Measurements from ENCODE around the gene KIF15.

KIF15 gene

DNA sequence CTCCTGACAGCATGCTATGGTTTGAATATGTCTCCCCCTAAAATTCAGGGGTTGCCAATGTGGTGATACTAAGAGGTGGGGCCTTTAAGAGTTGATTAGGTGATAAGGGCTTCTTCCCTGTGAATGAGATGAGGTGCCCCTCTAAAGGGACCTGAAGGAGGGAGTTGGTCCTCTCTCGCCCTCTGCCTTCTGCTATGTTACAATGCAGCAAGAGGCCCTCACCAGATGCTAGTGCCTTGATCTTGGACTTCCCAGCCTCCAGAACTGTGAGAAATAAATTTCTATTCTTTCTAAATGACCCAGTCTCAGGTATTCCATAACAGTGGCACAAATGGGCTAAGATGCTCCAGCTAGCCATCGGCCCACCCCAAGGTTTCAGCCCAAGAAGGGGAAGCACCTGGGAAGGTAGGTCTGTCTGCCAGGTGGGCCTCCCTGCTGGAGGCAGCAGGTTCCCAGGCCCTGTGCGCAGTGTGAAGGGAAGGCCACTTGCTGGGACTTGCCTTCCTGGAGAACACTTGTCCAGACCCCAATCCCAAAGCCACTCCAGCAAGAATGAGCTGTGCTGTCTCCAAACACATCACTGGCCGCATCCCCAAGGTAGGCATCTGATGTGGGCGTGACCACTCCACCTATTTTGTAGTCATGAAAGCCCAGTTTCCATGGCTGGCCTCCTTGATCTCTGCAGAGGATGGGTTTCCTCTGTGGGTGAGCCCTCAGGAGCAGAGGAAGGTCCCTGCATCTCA, 121.8 kb downstream of the KIF15 start:
- DNase-seq (ENCODE audit: low spot score): no peak

DNA sequence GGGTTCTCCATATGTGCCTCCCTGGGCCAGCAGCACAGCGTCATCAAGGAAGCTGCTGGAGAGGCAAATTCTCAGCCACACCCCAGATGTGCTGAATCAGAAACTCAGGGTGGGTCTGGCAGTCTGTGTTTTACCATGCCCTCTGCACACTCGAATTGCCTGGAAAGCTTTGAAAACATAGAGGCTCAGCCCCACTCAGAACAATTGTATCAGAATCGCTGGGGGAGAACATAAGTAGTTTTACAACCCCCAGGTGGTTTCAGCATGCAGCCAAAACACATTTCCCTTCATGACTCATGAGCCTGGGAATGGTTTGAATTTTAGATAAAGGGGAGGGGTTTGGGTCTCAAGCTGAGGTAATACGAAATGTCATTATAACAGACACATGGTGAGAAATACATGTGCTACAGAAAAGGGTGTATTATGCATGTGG, 122.4 kb downstream of the KIF15 start:
- DNase-seq (ENCODE audit: low spot score): peak; percentile 98

DNA sequence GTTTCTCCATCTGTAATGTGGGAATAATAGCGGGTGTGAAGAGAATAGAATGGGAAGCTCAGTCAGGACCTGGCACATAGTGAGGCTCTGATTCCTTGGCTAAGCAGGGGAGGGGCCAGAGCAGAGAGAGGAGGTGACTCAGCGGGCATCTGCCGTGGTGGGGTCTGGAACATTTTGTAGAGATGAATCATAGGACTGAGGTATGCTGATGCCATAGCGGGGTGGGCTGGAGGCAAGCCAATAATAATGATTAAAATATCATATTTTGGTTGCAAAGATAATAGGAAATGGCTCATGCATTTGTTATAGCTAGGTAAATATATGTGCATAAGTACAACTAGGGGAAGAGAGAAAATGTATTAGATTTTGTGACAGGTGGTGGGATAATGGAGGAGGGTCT, 124.0 kb downstream of the KIF15 start:
- peak; percentile 95 for DNase-seq (ENCODE audit: low spot score)

DNA sequence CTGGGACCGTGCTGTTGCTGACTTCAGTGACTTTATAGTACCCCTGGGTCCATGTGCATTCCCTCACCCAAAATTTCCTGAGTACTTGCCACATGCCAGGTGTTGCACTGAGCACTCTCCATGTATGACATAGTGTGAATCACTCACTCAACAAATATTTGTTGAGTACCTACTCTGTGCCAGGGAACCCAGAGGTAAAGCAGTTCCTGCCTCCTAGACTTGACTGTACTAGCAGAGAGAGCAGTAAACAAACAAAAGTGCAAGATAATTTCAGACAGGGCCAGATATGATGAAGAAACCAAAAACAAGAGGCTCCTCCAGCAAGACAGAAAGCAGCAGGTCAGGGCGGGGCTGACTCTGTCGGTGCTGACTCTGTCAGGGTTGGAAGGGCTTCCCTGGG, 125.0 kb downstream of the KIF15 start:
- peak; percentile 66 for DNase-seq (ENCODE audit: low spot score)

DNA sequence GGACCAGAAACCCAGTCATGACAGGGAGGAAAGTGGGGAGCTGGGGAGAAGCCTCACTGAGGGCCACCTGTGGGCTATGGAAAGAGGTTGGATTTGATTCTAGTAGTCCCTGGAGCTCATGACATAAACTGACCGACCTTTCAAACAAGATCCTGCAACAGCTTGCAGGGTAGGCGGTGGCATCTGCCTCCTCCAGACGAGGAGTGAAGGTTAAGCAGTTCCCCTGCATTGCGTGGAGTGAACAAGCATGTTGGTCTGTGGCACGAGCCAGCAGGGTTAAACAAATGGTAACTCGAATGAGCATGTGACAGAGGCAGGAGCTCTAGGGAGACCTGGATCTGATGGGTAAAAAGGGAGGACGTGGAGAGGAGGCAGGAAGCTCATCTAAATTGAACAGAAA, 125.5 kb downstream of the KIF15 start:
- DNase-seq (ENCODE audit: low spot score): no peak

DNA sequence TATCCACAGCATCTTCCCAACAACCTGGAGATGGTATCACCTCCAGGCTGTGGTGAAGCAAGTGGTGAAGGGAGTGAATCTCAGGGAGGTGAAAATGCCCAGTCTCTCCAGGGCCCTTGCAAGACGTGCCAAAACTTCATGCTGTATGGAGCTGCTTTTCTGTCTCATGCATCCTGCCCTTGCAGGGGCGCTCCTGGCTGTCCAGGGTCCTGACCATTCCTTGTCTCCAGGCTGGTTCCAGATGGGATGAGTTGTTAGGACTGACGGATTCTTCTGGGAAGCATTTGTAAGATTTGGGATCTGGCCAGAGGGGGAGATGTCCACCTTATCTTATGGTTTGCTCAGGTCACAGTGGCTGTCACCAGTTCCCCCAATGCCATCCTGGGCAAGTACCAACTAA, 128.7 kb downstream of the KIF15 start:
- DNase-seq (ENCODE audit: low spot score): no peak

DNA sequence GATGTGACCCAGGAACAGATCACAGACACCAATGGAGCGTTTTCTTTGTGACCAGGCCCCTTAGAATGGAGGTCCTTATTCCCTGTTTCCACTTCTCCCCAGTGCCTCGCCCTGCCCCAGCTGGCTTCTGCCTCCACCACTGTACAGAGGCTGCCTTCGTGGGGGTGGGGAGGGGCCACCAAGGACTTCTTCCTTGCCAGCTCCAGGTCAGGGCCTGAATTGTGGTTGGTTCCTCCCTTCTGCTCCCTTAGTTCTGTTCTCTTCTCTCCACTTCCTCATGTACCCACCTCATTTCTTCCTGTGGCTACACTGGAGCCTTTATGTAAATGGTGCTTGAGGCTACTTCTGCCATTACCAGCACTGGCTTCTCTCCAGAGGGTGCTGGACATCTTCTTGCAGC, 129.3 kb downstream of the KIF15 start:
- no peak for DNase-seq (ENCODE audit: low spot score)

DNA sequence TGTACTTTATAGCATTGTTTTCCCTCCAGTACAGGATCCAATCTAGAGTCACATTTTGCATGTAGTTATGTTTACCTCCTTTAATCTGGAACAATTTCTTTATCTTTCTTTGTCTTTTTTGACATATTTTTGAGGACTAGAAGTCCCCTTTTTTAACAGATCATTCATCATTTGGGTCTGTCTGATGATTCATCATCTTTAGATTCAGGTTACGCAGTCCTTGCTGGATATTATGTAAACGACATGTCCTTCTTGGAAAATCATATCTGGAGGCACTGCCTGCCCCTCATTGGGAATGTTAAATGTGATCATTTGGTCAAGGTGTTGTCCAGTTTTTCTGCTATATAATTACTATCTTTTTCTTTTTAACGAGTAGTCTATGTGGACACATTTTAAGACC, 131.1 kb downstream of the KIF15 start:
- DNase-seq (ENCODE audit: low spot score): no peak

DNA sequence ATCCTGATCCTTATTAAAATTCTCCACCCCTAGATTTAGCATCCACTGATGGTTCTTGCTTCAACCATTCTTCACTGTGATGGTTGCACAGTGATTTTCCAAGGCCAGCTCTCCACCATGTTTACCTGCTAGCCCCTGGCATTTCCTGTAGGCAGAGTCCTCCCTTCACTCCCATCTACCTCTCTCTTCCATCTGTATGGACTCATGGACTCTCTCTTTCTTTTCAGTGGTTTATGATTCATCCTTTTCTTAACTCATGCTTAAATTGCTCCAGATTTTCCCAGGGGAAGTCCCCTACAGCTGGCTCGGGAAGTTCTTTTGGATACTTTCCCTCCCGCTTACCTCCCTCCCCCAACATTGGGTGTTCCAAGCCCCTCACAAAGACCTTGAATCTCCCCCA, 131.5 kb downstream of the KIF15 start:
- peak; percentile 88 for DNase-seq (ENCODE audit: low spot score)

DNA sequence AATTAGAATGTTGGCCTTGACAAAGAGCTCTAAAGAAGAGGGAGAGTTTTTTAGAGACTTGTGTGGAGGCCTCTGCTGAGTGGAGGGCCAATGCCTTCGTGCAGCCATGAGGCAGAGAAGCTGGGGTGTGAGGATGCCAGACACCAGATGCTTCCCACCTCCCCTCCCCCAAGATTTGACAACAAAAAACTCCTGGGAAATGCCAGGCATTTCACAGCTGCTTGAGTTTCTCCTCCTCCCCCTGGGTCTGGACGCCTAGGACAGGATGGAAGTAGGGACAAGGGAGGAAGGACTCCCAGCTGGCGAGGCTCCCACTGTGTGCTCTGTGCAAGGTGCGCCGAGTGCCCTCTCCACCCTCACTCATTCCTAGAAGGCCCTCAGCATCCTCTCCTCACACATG, 132.9 kb downstream of the KIF15 start:
- peak; percentile 38 for DNase-seq (ENCODE audit: low spot score)

DNA sequence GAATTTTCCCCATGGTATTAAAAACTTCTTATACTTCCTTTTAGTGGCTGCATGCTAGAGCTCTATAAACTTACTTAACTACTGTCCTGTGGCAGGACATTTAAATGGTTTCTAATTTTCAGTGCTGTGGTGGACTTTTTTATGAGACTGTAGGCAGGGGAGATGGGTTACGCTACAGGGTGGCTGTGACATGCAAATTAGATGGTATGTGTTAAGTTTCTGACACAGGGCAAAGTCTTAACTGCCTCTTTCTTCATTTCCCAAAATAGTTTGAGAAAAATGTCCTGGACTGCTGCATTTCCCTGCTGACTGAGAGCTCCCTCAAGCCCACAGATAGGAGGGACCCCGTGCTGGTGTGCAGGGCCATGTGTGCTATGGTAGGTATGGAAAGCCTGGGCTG, 134.8 kb downstream of the KIF15 start:
- no peak for DNase-seq (ENCODE audit: low spot score)

DNA sequence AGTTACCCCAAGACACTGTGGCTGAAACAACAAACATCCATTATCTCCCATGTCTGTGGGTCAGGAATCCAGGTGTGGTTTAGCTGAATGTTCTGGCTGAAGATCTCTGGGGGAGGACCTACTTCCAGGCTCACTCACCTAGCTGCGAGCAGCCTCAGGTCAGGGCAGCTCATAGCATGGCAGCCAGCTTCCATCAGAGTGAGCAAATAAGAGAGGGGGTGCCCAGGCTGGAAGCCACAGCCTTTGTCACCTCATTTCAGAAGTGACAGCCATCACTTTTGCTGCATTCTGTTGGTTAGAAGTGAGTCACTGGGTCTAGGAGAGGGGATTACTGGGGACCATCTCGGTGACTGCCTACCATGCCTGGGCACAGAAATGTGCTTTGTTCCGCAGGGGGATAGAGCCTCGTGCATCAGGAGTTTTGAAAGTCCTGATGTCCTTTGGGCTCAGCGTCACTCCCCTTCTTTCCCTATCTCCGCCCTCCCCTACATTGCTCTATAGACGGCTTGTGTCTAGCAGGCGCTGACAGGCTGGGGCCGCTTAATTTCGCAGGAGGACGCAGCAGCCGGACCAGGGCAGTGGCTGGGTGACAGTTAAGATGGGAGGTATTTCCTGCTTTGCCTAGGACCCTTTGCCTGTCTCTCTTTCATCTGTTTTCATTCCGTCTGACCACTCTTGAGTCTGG, 138.2 kb downstream of the KIF15 start:
- peak; percentile 25 for DNase-seq (ENCODE audit: low spot score)

DNA sequence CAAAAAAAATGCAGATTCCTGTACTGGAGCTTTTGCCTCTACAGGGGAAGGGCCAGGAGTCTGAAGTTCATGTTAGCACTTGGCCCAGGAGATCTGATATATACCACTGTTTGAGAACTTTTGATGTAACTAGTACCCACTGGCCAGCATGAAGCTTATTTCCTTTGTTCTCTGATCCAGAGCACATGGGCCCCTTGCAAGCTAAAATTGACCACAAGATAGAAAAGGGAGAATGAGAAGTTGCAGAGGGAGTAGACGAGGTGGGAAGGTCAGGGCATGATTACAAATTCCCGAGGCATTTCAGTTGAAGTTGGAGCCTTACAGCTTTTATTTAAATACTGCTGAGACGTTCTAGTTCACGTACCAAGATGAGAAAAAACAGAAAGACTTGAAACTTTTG, 141.0 kb downstream of the KIF15 start:
- no peak for DNase-seq (ENCODE audit: low spot score)

All from kidney tubule cell (primary cell).